Measurements from ENCODE around the gene LCE2D. TPM values are rescaled to one million over a fixed set of nuclear protein-coding genes. Genes with fewer than 3 reads are reported as not detected.
"Not testable (repeated sequence)": the region's sequence is repeated elsewhere in the genome, so short reads cannot be mapped to it uniquely, and the experiment has no call there.

The LCE2D gene
- total and polyA plus RNA-seq, 4 donors = not detected

GRCh38 chr1:152645146-152645545 lies 18.0 kb upstream of the LCE2D start:
- ATAC-seq (ENCODE audit: low FRiP score) = no peak
- WGBS, 2 donors = 36 to 41% methylated on average over 3 of the region's 3 CpGs

GRCh38 chr1:152646656-152647055 lies 16.5 kb upstream of the LCE2D start:
- Histone ChIP-seq H3K27ac (ENCODE audit: low read depth in 1 of 2, low read length in 2 of 2) (no peak overlapping the region), H3K4me3 (ENCODE audit: low read length in 2 of 2) (no peak overlapping the region), H3K4me1 (ENCODE audit: control insufficient read depth in 1 of 2, insufficient read depth in 2 of 2, low read length in 2 of 2) (no peaks in the 10 kb centered on the region), H3K27me3 (ENCODE audit: control insufficient read depth in 1 of 2, insufficient read depth in 2 of 2, low read length in 1 of 2) (no peaks in the 10 kb centered on the region), H3K9me3 (ENCODE audit: control insufficient read depth, low read length) (peaks cover 2% of the 10 kb centered on the region), H3K36me3 (ENCODE audit: control insufficient read depth in 1 of 2, insufficient read depth in 2 of 2, low read length in 1 of 2) (no peaks in the 10 kb centered on the region)
- DNase-seq (no peak), ATAC-seq (ENCODE audit: low FRiP score) (no peak)
- intact Hi-C loops (cut with DNase I) = no loop called here

More at GRCh38 chr1:152645146-152645545, 18.0 kb upstream of the LCE2D start:
- H3K4me1 ChIP-seq (ENCODE audit: control insufficient read depth in 1 of 2, insufficient read depth in 2 of 2, low read length in 2 of 2) = no peaks in the 10 kb centered on the region
- H3K4me3 ChIP-seq (ENCODE audit: low read length in 2 of 2) = no peak overlapping the region
- intact Hi-C loops (cut with DNase I) = no loop called here
- H3K9me3 ChIP-seq (ENCODE audit: control insufficient read depth, low read length) = peaks cover 2% of the 10 kb centered on the region
- H3K36me3 ChIP-seq (ENCODE audit: control insufficient read depth in 1 of 2, insufficient read depth in 2 of 2, low read length in 1 of 2) = no peaks in the 10 kb centered on the region
- H3K27me3 ChIP-seq (ENCODE audit: control insufficient read depth in 1 of 2, insufficient read depth in 2 of 2, low read length in 1 of 2) = no peaks in the 10 kb centered on the region
- H3K27ac ChIP-seq (ENCODE audit: low read depth in 1 of 2, low read length in 2 of 2) = no peak overlapping the region
- DNase-seq = no peak

- H3K9me3 ChIP-seq (ENCODE audit: control insufficient read depth, low read length) = no peaks in the 10 kb centered on the region
- H3K4me3 ChIP-seq (ENCODE audit: low read length in 2 of 2) = no peak overlapping the region
- H3K27ac ChIP-seq (ENCODE audit: low read depth in 1 of 2, low read length in 2 of 2) = no peak overlapping the region
- no peaks in the 10 kb centered on the region for H3K27me3 ChIP-seq (ENCODE audit: control insufficient read depth in 1 of 2, insufficient read depth in 2 of 2, low read length in 1 of 2)
- WGBS, 2 donors = 25 to 29% methylated on average over 10 of the region's 10 CpGs
- ATAC-seq (ENCODE audit: low FRiP score) (no peak), DNase-seq (no peak)
- no peaks in the 10 kb centered on the region for H3K4me1 ChIP-seq (ENCODE audit: control insufficient read depth in 1 of 2, insufficient read depth in 2 of 2, low read length in 2 of 2)
- H3K36me3 ChIP-seq (ENCODE audit: control insufficient read depth in 1 of 2, insufficient read depth in 2 of 2, low read length in 1 of 2) = no peaks in the 10 kb centered on the region
- intact Hi-C loops (cut with DNase I) = loop anchor here in 1 of 2 donors (10.0 kb wide), 1 partner anchor 571 kb away; no protein-coding TSS in a partner anchor
Observed at GRCh38 chr1:152654110-152654509, 9.1 kb upstream of the LCE2D start.

GRCh38 chr1:152656459-152656858 lies 6.7 kb upstream of the LCE2D start:
- 61 to 62% methylated on average over 2 of the region's 2 CpGs for WGBS, 2 donors
- DNase-seq (no peak), ATAC-seq (ENCODE audit: low FRiP score) (no peak)
- Histone ChIP-seq H3K27me3 (ENCODE audit: control insufficient read depth in 1 of 2, insufficient read depth in 2 of 2, low read length in 1 of 2) (no peaks in the 10 kb centered on the region), H3K4me3 (ENCODE audit: low read length in 2 of 2) (no peak overlapping the region), H3K36me3 (ENCODE audit: control insufficient read depth in 1 of 2, insufficient read depth in 2 of 2, low read length in 1 of 2) (no peaks in the 10 kb centered on the region), H3K27ac (ENCODE audit: low read depth in 1 of 2, low read length in 2 of 2) (no peak overlapping the region), H3K4me1 (ENCODE audit: control insufficient read depth in 1 of 2, insufficient read depth in 2 of 2, low read length in 2 of 2) (no peaks in the 10 kb centered on the region), H3K9me3 (ENCODE audit: control insufficient read depth, low read length) (no peaks in the 10 kb centered on the region)
- intact Hi-C loops (cut with DNase I) = loop anchor here in 1 of 2 donors (10.0 kb wide), 1 partner anchor 568 kb away; no protein-coding TSS in a partner anchor

GRCh38 chr1:152657677-152658076 lies 5.5 kb upstream of the LCE2D start:
- no peak for ATAC-seq (ENCODE audit: low FRiP score)
- DNase-seq = no peak
- intact Hi-C loops (cut with DNase I) = loop anchor here in 1 of 2 donors (10.0 kb wide), 1 partner anchor 567 kb away; no protein-coding TSS in a partner anchor
- H3K27me3 ChIP-seq (ENCODE audit: control insufficient read depth in 1 of 2, insufficient read depth in 2 of 2, low read length in 1 of 2) = no peaks in the 10 kb centered on the region
- no peaks in the 10 kb centered on the region for H3K9me3 ChIP-seq (ENCODE audit: control insufficient read depth, low read length)
- 86 to 87% methylated on average over 4 of the region's 4 CpGs for WGBS, 2 donors
- H3K4me3 ChIP-seq (ENCODE audit: low read length in 2 of 2) = no peak overlapping the region
- no peaks in the 10 kb centered on the region for H3K4me1 ChIP-seq (ENCODE audit: control insufficient read depth in 1 of 2, insufficient read depth in 2 of 2, low read length in 2 of 2)
- no peaks in the 10 kb centered on the region for H3K36me3 ChIP-seq (ENCODE audit: control insufficient read depth in 1 of 2, insufficient read depth in 2 of 2, low read length in 1 of 2)
- H3K27ac ChIP-seq (ENCODE audit: low read depth in 1 of 2, low read length in 2 of 2) = no peak overlapping the region

- Histone ChIP-seq H3K4me3 (ENCODE audit: low read length in 2 of 2) (no peak overlapping the region), H3K9me3 (ENCODE audit: control insufficient read depth, low read length) (no peaks in the 10 kb centered on the region), H3K27ac (ENCODE audit: low read depth in 1 of 2, low read length in 2 of 2) (no peak overlapping the region), H3K4me1 (ENCODE audit: control insufficient read depth in 1 of 2, insufficient read depth in 2 of 2, low read length in 2 of 2) (no peaks in the 10 kb centered on the region), H3K36me3 (ENCODE audit: control insufficient read depth in 1 of 2, insufficient read depth in 2 of 2, low read length in 1 of 2) (no peaks in the 10 kb centered on the region), H3K27me3 (ENCODE audit: control insufficient read depth in 1 of 2, insufficient read depth in 2 of 2, low read length in 1 of 2) (no peaks in the 10 kb centered on the region)
- intact Hi-C loops (cut with DNase I) = loop anchor here in 1 of 2 donors (10.0 kb wide), 1 partner anchor 566 kb away; no protein-coding TSS in a partner anchor
- no peak for DNase-seq
- ATAC-seq (ENCODE audit: low FRiP score) = no peak
- WGBS, 2 donors = 85 to 88% methylated on average over 3 of the region's 3 CpGs
Observed at GRCh38 chr1:152658649-152659048, 4.5 kb upstream of the LCE2D start.

GRCh38 chr1:152666171-152666570 lies 3.0 kb downstream of the LCE2D start:
- 87 to 90% methylated on average over 1 of the region's 1 CpG for WGBS, 2 donors
- ATAC-seq (ENCODE audit: low FRiP score); H3K4me1 ChIP-seq (ENCODE audit: control insufficient read depth in 1 of 2, insufficient read depth in 2 of 2, low read length in 2 of 2); H3K4me3 ChIP-seq (ENCODE audit: low read length in 2 of 2); H3K27me3 ChIP-seq (ENCODE audit: control insufficient read depth in 1 of 2, insufficient read depth in 2 of 2, low read length in 1 of 2); H3K36me3 ChIP-seq (ENCODE audit: control insufficient read depth in 1 of 2, insufficient read depth in 2 of 2, low read length in 1 of 2); intact Hi-C loops (cut with DNase I); DNase-seq; H3K9me3 ChIP-seq (ENCODE audit: control insufficient read depth, low read length); H3K27ac ChIP-seq (ENCODE audit: low read depth in 1 of 2, low read length in 2 of 2): not testable (repeated sequence)

GRCh38 chr1:152667648-152668047 lies 4.5 kb downstream of the LCE2D start:
- Histone ChIP-seq H3K4me3 (ENCODE audit: low read length in 2 of 2) (no peak overlapping the region), H3K4me1 (ENCODE audit: control insufficient read depth in 1 of 2, insufficient read depth in 2 of 2, low read length in 2 of 2) (no peaks in the 10 kb centered on the region), H3K36me3 (ENCODE audit: control insufficient read depth in 1 of 2, insufficient read depth in 2 of 2, low read length in 1 of 2) (no peaks in the 10 kb centered on the region), H3K27ac (ENCODE audit: low read depth in 1 of 2, low read length in 2 of 2) (no peak overlapping the region), H3K9me3 (ENCODE audit: control insufficient read depth, low read length) (no peaks in the 10 kb centered on the region), H3K27me3 (ENCODE audit: control insufficient read depth in 1 of 2, insufficient read depth in 2 of 2, low read length in 1 of 2) (peaks cover 0 to 2% of the 10 kb centered on the region in 2 donors)
- DNase-seq (no peak), ATAC-seq (ENCODE audit: low FRiP score) (no peak)
- 79 to 84% methylated on average over 5 of the region's 5 CpGs for WGBS, 2 donors
- intact Hi-C loops (cut with DNase I) = no loop called here

GRCh38 chr1:152673016-152673415 lies 9.8 kb downstream of the LCE2D start:
- intact Hi-C loops (cut with DNase I) = no loop called here

More at GRCh38 chr1:152673016-152673415, 9.8 kb downstream of the LCE2D start:
- Histone ChIP-seq H3K36me3 (ENCODE audit: control insufficient read depth in 1 of 2, insufficient read depth in 2 of 2, low read length in 1 of 2) (no peaks in the 10 kb centered on the region), H3K4me3 (ENCODE audit: low read length in 2 of 2) (no peak overlapping the region), H3K9me3 (ENCODE audit: control insufficient read depth, low read length) (peaks cover 2% of the 10 kb centered on the region), H3K4me1 (ENCODE audit: control insufficient read depth in 1 of 2, insufficient read depth in 2 of 2, low read length in 2 of 2) (no peaks in the 10 kb centered on the region), H3K27ac (ENCODE audit: low read depth in 1 of 2, low read length in 2 of 2) (no peak overlapping the region), H3K27me3 (ENCODE audit: control insufficient read depth in 1 of 2, insufficient read depth in 2 of 2, low read length in 1 of 2) (no peaks in the 10 kb centered on the region)
- DNase-seq (no peak), ATAC-seq (ENCODE audit: low FRiP score) (no peak)
- WGBS, 2 donors = 49 to 51% methylated on average over 2 of the region's 2 CpGs

Measured in aorta (tissue), 5 donors.